Posterior vena cava (tissue), 2 donors: ENCODE data around the gene PLEKHG2. TPM values are rescaled to one million over a fixed set of nuclear protein-coding genes. Genes with fewer than 3 reads are reported as not detected.
"Not testable (repeated sequence)": the region's sequence is repeated elsewhere in the genome, so short reads cannot be mapped to it uniquely, and the experiment has no call there.

Experiments
- DNase-seq: peaks from one replicate; pipeline ENCODE4 v3.0.0-alpha.2; 2020; ENCODE audit warnings: low spot score
- intact Hi-C, 2 donors: fragments of 100-400 bp; cut with DNase I; formaldehyde crosslinking; loops; one replicate each; pipeline versions ENCODE4 v1.14.1 to v1.14.2; 2022 to 2023
- total RNA-seq, 2 donors: library from RNA; stranded (reverse); fragmentation: NEBNext Ultra II Directional; extraction: Animal tissue kit (Norgen Biotek cat#: 25700); gene quantifications; one replicate each; pipeline ENCODE4 v1.2.1, GENCODE V29; 2021
- donor health status: DM: yes; HTN: yes; CAD: no.
- donor health status: DM: yes; HTN: yes; CAD: no.

Gene PLEKHG2
- total RNA-seq, 2 donors from 2014 or later = 38.1 to 48.6 TPM

- DNase-seq = no peak
- intact Hi-C loops = loop anchor here in 1 of 2 donors (5.0 to 10.0 kb wide), 2 partner anchors 37 to 90 kb away; partner anchors contain the start of gene SAMD4B
Measured at GRCh38 chr19:39434123-39435076, 21.9 kb downstream of the PLEKHG2 start.

GRCh38 chr19:39435499-39436349 lies 23.3 kb downstream of the PLEKHG2 start, which contains the start of gene RPS16:
RPS16 (minus strand) TSS chr19:39435949; CDS start chr19:39435895, 54 bp downstream.
- DNase-seq = peak; percentile 100
- intact Hi-C loops = loop anchor here in 1 of 2 donors (10.0 kb wide), 1 partner anchor 91 kb away; the partner anchor contains the start of gene SAMD4B

DNA sequence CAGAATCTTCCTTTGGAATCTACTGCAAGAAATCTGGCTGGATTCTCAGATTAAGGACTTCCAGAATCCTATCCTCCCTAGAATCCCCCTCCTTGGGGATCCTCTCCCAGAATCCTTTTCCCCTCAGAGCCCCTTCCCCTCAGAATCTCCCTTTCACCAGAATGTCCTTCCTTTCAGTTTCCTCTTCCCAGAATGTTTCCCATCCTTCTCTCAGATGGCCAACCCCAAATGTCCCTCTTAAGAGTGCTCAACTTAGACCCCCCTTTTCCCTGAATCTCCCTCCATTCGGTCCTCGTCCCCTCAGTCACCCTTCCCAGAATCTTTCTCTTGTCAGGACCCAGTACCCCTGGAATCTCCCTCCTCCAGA lies 23.9 kb downstream of the PLEKHG2 start:
- intact Hi-C loops = loop anchor here in 1 of 2 donors (10.0 kb wide), 1 partner anchor 92 kb away; the partner anchor contains the start of gene SAMD4B
- DNase-seq = no peak

GRCh38 chr19:39438270-39438934 lies 25.9 kb downstream of the PLEKHG2 start:
- no peak for DNase-seq
- intact Hi-C loops = loop anchor here in 1 of 2 donors (10.0 kb wide), 1 partner anchor 94 kb away; the partner anchor contains the start of gene SAMD4B

DNA sequence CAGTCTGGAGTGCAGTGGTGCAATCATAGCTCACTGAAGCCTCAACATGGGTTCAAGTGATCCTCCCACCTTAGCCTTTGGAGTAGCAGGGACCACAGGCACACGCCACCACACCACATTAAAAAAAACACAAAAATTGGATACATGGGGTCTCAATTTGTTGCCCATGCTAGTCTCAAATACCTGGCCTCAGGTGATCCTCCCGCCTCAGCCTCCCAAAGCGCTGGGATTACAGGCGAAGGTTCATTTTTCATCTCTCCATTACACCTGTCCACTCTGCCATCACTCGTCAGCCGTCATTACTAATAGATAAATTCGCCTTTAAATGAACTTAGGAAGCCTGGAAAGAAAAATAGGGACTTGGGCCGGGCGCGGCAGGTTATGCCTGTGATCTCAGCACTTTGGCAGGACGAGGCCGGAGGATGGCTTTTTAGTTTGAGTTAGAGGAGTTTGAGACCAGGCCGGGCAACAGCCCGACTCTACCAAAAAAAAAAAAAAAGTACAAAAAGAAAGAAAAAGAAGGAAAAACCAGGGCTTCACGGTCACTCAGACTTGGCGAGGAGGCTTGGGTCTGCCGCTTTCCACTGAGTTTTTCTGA lies 32.2 kb downstream of the PLEKHG2 start:
- intact Hi-C loops = loop anchor here in 1 of 2 donors (5.0 kb wide), 1 partner anchor 88 kb away; the partner anchor contains the start of gene EID2B
- no peak for DNase-seq

DNA sequence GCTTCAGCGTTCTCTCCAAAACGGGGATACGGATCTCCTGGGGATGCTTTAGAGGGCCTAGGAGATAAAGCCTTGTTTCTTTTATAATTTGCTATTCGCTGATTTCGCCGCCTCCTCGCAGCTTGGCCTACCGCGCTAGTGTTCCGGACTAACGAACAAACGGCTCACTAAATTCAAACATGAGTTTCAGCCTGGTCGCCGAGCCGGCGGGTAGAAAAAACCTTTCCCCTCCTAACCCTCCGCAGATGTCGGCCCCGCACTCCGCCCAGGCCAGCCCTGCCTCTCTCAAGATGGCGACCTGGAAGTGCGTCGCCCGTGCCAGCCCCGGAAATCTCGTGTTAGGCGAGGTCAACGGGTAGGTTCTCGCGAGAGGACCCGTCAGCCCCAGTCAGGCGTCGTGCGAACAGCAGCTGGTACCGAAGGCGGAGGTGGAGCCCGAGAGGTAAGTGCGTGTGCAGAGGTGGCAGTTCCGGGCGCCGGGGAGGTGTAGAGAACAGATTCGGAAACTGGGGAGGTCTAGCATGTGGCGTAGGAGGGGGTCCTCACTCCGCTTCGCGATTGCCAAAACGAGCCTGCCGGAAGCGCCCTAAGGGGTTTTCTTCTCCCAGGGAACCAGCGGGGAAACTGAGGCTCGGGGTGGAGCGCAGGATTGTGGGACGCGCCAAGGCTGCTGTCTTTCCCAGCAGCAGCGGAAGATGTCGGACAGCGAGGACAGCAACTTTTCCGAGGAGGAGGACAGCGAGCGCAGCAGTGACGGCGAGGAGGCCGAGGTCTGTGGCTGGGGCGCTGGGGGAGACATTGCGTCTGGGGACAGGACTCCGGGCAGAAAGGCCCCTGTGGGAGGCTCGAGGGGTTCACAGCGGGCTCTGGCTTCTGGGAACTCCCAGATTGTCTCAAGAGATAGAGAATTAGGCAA lies 33.0 kb downstream of the PLEKHG2 start, which contains the start of gene SUPT5H:
Gene SUPT5H, plus strand, starts transcription at position 387 of the 916 bp plus-strand sequence. Its CDS starts 309 bp downstream, at position 696.
- intact Hi-C loops = loop anchor here in 1 of 2 donors (5.0 kb wide), 1 partner anchor 87 kb away; the partner anchor contains the start of gene EID2B
- DNase-seq = peak; percentile 99

DNA sequence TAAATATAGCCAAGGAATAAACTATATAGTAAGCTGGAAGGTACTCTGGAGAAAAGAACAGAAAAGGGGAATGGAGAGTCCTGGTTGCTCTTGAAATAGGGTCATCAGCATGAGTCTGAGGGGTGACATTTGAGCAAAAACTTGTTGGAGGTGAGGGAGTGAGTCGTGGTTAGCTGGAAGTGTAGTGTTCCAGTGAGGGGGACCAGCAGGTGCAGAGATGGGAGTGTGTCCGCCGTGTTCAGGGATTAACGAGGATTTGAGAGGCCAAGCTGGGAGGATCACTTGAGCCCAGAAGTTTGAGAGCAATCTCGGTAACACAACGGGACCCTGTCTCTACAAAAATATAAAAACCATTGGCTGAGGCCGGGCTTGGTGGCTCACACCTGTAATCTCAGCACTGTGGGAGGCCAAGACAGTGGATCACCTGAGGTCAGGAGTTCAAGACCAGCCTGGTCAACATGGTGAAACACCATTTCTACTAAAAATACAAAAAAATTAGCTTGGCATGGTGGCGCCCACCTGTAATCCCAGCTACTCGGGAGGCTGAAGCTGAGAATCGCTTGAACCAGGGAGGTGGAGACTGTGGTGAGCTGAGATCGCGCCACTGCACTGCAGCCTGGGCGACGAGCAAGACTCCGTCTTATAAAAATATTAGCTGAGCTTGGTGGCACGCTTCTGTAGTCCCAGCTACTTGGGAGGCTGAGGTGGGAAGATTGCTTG lies 34.1 kb downstream of the PLEKHG2 start:
- DNase-seq = no peak
- intact Hi-C loops = loop anchor here in 1 of 2 donors (5.0 kb wide), 1 partner anchor 86 kb away; the partner anchor contains the start of gene EID2B

- intact Hi-C loops = loop anchor here in 1 of 2 donors (5.0 kb wide), 1 partner anchor 84 kb away; the partner anchor contains the start of gene EID2B
Measured at GRCh38 chr19:39448271-39448670, 35.8 kb downstream of the PLEKHG2 start.

DNA sequence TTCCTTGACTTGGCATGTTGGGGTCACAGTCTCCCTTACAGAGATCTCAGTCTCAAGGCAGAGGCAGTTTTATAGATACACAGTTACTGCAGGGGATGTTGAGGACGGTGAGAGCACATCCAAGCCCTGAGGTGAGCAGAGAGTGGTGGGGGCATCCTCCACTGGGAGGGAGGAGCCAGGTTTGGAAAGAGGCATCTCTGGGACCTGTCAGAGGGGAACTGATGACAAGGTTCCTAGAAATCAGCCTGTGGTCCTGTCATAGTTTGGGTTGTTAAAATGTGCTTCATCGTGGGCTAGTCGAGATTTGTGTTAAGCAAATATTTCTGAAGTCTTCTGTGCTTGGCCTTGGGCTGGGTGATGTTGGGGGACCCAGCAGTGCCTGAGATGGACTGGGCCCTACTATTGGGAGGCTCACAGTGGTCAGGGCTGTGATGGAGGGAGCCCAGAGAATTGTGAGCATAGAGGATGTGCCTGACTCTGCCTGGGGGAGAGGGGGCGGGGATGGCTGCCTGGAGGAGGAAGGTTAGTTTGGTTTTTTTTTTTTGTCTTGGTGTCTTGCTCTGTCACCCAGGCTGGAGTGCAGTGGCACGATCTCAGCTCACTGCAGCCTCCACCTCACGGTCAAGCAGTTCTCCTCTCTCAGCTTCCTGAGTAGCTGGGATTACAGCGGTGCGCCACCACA lies 36.8 kb downstream of the PLEKHG2 start:
- intact Hi-C loops = loop anchor here in 1 of 2 donors (5.0 kb wide), 1 partner anchor 83 kb away; the partner anchor contains the start of gene EID2B
- DNase-seq = no peak

More at GRCh38 chr19:39448271-39448670, 35.8 kb downstream of the PLEKHG2 start:
- no peak for DNase-seq

- intact Hi-C loops, DNase-seq: not testable (repeated sequence)
Measured at GRCh38 chr19:39451257-39451656, 38.8 kb downstream of the PLEKHG2 start.

DNA sequence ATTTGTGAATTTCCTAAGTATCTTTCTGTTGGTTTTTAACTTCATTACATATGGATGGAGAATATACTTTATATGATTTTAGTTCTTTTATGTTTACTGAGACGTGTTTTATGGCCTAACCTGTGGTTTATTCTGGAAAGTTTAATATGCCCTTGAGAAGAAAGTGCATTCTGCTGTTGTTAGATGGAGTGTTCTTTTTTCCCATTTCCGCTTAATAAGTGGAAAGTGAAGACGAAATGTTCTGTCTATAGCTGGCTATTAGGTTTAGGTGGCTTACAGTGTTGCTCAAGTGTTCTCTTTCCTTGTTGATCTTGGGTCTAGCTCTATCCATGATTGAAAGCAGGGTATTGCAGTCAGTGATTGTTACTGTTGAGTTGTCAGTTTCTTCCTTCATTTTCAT lies 50.9 kb downstream of the PLEKHG2 start:
- DNase-seq = no peak
- intact Hi-C loops = no loop called here

- intact Hi-C loops = no loop called here
Measured at GRCh38 chr19:39465956-39466747, 53.7 kb downstream of the PLEKHG2 start.

DNA sequence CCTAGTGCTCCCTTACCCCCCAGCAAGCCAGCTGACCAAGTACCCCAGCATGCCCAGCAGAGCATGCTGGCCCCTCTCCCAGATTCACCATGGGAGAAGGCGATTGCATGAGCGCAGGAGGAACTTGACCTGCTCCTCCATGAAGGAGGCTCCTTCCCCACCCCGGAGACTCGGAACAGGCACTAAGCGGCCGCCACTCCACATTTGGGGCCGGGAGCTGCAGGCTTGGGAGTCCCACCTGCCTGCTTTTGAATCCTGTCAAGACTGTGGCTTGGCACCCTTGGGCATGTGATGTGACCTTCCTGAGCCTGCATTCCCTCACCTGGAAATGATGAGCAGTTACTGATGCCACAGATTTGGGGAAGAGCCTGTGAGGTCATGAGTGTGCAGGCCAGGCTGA lies 55.5 kb downstream of the PLEKHG2 start:
- intact Hi-C loops = no loop called here

More at GRCh38 chr19:39465956-39466747, 53.7 kb downstream of the PLEKHG2 start:
- DNase-seq = no peak

GRCh38 chr19:39469036-39469435 lies 56.6 kb downstream of the PLEKHG2 start:
- intact Hi-C loops = no loop called here
- no peak for DNase-seq

More for the DNA sequence above, 55.5 kb downstream of the PLEKHG2 start:
- DNase-seq = no peak

GRCh38 chr19:39469567-39469966 lies 57.1 kb downstream of the PLEKHG2 start:
- intact Hi-C loops = no loop called here
- no peak for DNase-seq
